Mammary epithelial cell (primary cell): ENCODE results near the gene FILIP1.

Experiments used
- EZH2 ChIP-seq: IDR thresholded peaks from 2 replicates; pipeline ENCODE4 v1.6.1; 2012; ENCODE audit warnings: low read length, inconsistent platforms, borderline replicate concordance
- TF ChIP-seq, protein P1 (sequence below), 2 donors: IDR thresholded peaks in 1 of 2; conservative IDR thresholded peaks in 1 of 2; 2 replicates each; pipeline ENCODE4 v1.5.1; 2011 to 2012; ENCODE audit warnings: inconsistent platforms in 2 of 2, low read length in 2 of 2, mild to moderate bottlenecking in 2 of 2, control low read depth in 1 of 2, low read depth in 1 of 2; ENCODE audit not compliant: insufficient read depth in 1 of 2; ENCODE audit errors: extremely low read depth in 1 of 2

DNA sequence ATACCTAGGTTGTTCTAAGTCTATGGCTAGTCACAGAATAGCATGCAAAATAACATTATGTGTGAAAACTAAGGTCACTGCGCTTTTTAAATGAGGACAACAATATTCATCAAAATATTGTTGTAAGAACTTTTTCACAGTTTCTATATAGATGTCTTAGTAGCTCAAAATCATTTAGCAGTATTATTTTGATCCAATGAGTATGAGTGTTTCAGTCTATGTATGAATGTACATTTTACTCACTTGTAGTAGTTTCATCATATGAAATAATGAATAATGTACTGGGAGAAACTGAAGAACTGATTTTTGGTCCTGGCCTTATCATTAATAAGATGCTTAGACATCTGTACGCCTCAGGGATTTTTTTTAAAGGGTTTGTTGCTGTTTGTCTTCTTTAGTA lies 192.5 kb downstream of the FILIP1 start:
- TF ChIP-seq, protein P1, sequence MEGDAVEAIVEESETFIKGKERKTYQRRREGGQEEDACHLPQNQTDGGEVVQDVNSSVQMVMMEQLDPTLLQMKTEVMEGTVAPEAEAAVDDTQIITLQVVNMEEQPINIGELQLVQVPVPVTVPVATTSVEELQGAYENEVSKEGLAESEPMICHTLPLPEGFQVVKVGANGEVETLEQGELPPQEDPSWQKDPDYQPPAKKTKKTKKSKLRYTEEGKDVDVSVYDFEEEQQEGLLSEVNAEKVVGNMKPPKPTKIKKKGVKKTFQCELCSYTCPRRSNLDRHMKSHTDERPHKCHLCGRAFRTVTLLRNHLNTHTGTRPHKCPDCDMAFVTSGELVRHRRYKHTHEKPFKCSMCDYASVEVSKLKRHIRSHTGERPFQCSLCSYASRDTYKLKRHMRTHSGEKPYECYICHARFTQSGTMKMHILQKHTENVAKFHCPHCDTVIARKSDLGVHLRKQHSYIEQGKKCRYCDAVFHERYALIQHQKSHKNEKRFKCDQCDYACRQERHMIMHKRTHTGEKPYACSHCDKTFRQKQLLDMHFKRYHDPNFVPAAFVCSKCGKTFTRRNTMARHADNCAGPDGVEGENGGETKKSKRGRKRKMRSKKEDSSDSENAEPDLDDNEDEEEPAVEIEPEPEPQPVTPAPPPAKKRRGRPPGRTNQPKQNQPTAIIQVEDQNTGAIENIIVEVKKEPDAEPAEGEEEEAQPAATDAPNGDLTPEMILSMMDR (conservative IDR thresholded peaks at IDR 0.05 in 1 of 2, IDR thresholded peaks at IDR 0.05 in 1 of 2; ENCODE audit: extremely low read depth in 1 of 2, insufficient read depth in 1 of 2, low read depth in 1 of 2, low read length in 2 of 2) = no peak
- TF ChIP-seq EZH2 = no peak
